Cardiac fibroblast (primary cell): Measurements from ENCODE around the gene CTIF.

Experiments
- DNase-seq, 2 donors: peaks; one replicate each; pipeline versions ENCODE4 v3.0.0 to v3.0.0-alpha.2; 2010; ENCODE audit warnings: low read depth in 2 of 2
- H3K4me3 ChIP-seq, 2 donors: replicated peaks in 1 of 2; 1 replicate in 1 of 2; 2 replicates in 1 of 2; pipeline ENCODE4 v1.5.1; 2011; ENCODE audit warnings: low read depth in 2 of 2, low read length in 2 of 2, mild to moderate bottlenecking in 2 of 2, moderate library complexity in 1 of 2
- CTCF ChIP-seq: IDR thresholded peaks from one replicate; pipeline ENCODE4 v1.5.1; 2011; ENCODE audit warnings: low read depth, mild to moderate bottlenecking, low read length, inconsistent platforms

The CTIF gene

DNA sequence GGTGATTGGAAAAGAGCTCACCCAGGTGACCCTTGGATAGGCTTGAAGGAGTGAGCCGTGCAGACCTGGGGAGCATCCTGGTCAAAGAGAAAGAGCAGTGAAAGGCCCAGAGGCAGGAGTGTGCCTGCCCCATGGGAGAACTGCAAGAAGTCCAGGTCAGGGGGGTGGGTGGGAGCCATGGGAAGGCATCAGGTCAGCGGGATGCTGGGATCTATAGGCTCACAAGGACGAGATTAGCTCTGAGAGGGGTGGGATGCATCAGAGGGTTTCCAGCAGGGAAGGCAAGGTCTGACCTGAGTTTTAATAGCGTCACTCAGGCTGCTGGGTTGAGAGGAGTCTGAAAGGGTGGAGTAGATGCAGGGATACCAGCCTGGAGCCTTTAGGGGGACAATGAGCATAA is 253.3 kb downstream of the CTIF start:
- no peak for DNase-seq
- H3K4me3 ChIP-seq, result no peak overlapping the region
- TF ChIP-seq CTCF, result no peak

DNA sequence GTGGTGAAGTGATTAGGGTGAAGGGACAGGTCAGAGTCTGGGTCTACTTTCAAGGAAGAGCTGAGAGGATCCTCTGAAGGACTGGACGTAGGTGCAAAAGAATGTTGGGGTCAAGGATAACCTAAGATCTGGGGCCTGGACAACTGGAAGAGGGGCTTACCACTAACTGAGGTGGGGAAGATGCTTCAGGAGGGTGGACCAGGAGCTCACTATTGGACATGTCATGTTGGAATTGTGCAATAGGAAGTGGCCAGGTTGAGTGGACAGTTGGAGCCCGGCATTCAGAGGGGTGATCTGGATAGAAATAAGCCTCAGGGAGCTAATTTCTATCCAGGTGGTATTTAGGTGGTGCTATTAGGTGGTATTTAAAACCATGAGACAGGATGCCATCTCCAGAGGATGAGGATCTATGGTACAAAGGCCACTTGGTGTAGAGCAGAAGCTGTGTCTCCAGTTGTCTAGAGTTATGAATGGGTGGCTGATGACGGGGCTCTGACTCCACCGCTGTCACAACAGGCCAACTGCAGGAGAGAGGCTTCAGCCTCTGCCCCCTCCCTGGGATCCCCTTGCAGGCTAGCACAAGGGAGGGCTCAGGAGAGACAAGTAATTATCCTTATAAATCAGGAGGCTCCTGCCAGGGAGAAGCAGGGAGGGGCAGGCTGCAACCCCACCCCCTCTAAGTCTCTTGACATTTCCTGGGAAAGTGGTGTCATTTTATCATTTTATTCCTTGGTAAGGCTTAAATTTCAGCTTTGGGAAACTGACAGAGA is 254.0 kb downstream of the CTIF start:
- no peak for TF ChIP-seq CTCF
- no peak overlapping the region for H3K4me3 ChIP-seq
- no peak for DNase-seq

DNA sequence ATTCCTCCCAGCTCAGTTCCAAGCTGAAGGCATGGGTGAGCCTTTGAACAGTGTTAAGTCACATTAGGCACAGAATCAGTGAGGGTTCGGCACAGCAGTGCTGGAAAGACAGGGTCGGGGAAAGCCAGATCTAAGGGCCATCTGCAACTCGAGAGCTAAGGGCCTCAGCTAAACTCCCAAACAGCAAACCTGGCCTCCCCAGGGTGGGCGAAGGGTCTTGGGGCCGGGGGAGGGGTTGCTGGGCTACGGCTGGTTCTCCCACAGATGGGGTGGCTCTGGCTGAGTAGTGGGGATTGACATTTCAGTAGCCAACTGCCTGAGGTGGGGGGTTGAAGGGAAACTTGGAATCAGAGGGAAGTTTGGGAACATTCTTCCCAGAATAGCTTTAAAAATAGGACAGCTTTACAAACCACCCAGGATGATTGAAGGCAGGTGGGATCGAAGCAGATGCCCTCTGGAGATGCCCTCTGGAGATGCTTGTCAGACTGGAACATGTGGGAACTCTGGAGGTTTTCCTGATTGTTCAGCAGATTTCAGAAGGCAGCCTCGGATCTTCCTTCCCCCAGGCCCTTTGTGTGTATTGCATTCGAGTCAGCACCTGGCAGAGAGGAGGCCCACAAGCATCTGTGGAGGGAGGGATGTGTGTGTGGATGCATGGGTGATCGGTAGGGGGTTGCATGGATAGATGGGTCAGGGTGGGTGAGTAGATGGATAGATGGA is 255.6 kb downstream of the CTIF start:
- TF ChIP-seq CTCF, result no peak
- H3K4me3 ChIP-seq, result no peak overlapping the region
- no peak for DNase-seq

DNA sequence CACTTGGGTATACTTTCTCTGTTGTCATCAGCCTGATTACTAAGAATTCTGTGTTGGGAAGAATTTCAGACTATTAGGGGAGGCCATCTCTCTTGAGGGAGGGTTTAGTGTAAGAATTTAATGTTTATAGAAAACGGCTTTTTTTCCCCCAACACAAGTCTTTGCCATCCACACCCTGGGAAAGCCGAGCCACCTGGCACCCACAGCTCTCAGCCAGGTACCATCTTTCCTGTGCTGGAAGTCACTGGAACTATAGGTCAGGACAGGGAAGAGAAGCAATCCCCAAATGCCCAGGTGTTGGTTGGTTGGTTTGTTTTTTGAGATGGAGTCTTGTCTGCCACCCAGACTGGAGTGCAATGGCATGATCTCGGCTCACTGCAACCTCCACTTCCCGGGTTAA is 256.9 kb downstream of the CTIF start:
- H3K4me3 ChIP-seq, result no peak overlapping the region
- DNase-seq, result no peak
- no peak for TF ChIP-seq CTCF

- TF ChIP-seq CTCF, result no peak
- no peak overlapping the region for H3K4me3 ChIP-seq
- no peak for DNase-seq
Observed at GRCh38 chr18:48796491-48797205, 257.8 kb downstream of the CTIF start.

GRCh38 chr18:48797841-48798255 is 259.0 kb downstream of the CTIF start:
- DNase-seq, result no peak
- H3K4me3 ChIP-seq, result no peak overlapping the region
- TF ChIP-seq CTCF, result no peak
